ENCODE results near the gene KCNK18. TPM values are rescaled to one million over a fixed set of nuclear protein-coding genes. Genes with fewer than 3 reads are reported as not detected.

The KCNK18 gene
- total RNA-seq, 4 donors from 2014 or later, result not detected

DNA sequence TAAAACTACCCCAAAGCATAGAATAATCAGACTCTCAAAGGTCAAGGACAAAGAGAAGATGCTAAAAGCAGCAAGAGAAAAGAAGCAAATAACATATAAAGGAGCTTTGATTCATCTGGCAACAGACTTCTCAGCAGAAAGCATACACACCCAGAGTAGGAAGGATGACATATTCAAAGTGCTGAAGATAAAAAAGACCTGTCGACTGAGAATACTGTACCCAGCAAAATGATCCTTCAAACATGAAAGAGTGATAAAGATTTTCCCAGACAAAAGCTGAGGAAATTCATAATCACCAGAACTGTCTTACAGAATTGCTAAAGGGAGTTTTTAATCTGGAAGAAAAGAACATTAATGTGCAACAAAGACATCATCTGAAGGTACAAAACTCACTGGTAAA is 14.9 kb downstream of the KCNK18 start:
- intact Hi-C loops (cut with DNase I; ENCODE audit: low total_unique reads), result no loop called here
- WGBS, 2 donors, result 79 to 82% methylated on average over 1 of the region's 1 CpG
- DNase-seq (ENCODE audit: low spot score in 2 of 2), result no peak
- no peak overlapping the region for H3K4me3 ChIP-seq (ENCODE audit: low read depth, poor library complexity, severe bottlenecking)
- no peak for TF ChIP-seq POLR2A (IDR thresholded peaks at IDR 0.05)
- TF ChIP-seq, protein P1, sequence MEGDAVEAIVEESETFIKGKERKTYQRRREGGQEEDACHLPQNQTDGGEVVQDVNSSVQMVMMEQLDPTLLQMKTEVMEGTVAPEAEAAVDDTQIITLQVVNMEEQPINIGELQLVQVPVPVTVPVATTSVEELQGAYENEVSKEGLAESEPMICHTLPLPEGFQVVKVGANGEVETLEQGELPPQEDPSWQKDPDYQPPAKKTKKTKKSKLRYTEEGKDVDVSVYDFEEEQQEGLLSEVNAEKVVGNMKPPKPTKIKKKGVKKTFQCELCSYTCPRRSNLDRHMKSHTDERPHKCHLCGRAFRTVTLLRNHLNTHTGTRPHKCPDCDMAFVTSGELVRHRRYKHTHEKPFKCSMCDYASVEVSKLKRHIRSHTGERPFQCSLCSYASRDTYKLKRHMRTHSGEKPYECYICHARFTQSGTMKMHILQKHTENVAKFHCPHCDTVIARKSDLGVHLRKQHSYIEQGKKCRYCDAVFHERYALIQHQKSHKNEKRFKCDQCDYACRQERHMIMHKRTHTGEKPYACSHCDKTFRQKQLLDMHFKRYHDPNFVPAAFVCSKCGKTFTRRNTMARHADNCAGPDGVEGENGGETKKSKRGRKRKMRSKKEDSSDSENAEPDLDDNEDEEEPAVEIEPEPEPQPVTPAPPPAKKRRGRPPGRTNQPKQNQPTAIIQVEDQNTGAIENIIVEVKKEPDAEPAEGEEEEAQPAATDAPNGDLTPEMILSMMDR (IDR thresholded peaks at IDR 0.05), result no peak

DNA sequence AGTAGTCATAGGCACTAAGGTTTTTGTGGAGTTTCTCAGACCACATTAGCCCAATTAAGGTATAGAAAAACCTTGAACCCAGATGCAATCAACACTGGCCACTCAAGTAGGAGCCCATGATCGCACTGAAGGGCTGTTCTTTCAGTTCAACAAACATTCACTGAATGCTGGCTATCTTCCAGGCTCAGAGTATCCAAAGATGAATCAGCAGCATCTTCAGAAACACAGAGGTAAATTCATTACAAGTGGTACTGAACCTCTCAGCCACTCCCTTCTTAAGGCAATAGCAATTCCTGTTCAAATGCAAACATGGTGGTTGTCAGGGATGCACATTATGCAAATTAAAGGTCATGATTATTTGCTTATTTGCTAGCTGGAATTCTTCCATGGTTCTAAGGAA is 17.1 kb downstream of the KCNK18 start:
- intact Hi-C loops (cut with DNase I; ENCODE audit: low total_unique reads), result no loop called here

DNA sequence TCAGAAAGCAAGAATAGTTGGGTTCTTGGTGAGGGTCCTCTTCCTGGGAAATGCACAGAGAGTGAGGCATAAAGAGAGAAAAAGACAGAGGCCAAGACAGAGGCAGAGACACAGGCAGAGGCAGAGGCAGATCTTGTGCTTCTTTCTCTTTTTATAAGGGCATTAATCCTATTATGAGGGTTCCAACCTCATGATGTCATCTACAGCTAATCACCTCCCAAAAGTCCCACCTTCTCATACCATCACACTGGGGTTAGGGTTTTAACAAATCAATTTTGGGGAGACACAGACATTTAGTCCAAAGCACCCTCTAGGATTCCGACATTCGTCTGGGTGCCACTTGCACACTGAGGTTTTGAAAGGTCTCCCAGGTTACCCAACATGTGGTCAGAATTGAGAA is 17.8 kb downstream of the KCNK18 start:
- WGBS, 2 donors, result 75 to 83% methylated on average over 2 of the region's 2 CpGs
- intact Hi-C loops (cut with DNase I; ENCODE audit: low total_unique reads), result no loop called here
- TF ChIP-seq POLR2A (IDR thresholded peaks at IDR 0.05), result no peak
- TF ChIP-seq, protein P1 (IDR thresholded peaks at IDR 0.05), result no peak

More for the DNA sequence above, 17.1 kb downstream of the KCNK18 start:
- TF ChIP-seq, protein P1 (IDR thresholded peaks at IDR 0.05), result no peak
- TF ChIP-seq POLR2A (IDR thresholded peaks at IDR 0.05), result no peak
- 35 to 41% methylated on average over 1 of the region's 1 CpG for WGBS, 2 donors
- no peak for DNase-seq (ENCODE audit: low spot score in 2 of 2)
- no peak overlapping the region for H3K4me3 ChIP-seq (ENCODE audit: low read depth, poor library complexity, severe bottlenecking)

DNA sequence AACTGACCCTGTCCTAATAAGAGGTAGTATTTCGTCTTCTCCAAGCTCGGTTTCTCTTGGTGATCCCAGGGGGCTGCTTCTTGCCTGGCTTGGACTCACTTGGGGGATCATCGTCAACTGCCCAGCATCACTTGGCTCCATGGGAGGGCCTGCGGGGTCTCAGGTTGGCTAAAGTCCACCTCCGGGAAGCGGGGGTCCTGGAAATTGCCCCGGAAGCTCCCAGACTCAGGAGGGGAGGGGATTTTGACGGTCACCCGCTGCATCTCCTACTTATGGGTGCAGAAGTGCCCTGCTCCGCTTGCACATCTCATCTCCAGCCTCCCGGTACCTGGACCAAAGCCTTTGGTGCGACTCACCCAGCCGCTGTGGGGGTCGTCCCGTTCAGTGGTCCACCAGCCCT is 18.7 kb downstream of the KCNK18 start:
- 53 to 67% methylated on average over 14 to 15 of the region's 15 CpGs for WGBS, 2 donors
- TF ChIP-seq, protein P1 (IDR thresholded peaks at IDR 0.05), result no peak
- TF ChIP-seq POLR2A (IDR thresholded peaks at IDR 0.05), result no peak
- H3K4me3 ChIP-seq (ENCODE audit: low read depth, poor library complexity, severe bottlenecking), result no peak overlapping the region
- intact Hi-C loops (cut with DNase I; ENCODE audit: low total_unique reads), result no loop called here
- DNase-seq (ENCODE audit: low spot score in 2 of 2), result no peak

More for the DNA sequence above, 17.8 kb downstream of the KCNK18 start:
- DNase-seq (ENCODE audit: low spot score in 2 of 2), result no peak
- H3K4me3 ChIP-seq (ENCODE audit: low read depth, poor library complexity, severe bottlenecking), result no peak overlapping the region

DNA sequence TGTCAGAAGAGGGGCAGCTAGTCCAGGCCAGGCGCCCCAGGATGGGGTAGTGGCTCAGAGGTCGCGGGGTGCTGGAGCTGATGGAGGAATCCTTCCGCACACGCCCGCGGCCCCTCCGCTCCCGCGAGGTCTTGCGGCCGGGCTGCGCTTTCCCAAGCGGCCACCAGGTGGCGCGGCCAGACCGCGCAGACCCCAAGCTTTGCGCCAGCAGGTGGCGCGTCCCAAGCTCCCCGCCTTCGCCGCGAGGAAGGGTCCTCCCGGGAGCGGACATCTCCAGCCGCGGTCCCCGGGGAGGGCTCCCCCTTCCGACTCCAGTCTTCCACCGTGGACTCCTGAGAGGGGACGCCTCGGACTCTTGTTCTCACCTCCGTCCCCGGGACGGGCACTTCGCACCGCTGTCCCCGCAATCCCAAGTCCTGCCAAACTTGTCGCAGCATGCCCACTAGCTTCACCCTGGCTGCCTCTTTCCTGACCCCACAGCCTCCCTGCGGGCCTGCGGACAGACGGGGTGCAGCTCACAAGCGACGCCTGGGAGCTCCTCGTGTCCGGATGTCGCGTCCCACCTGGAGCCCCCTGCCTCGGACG is 19.4 kb downstream of the KCNK18 start:
- intact Hi-C loops (cut with DNase I; ENCODE audit: low total_unique reads), result no loop called here
- WGBS, 2 donors, result 1 to 4% methylated on average over 36 to 38 of the region's 52 CpGs
- TF ChIP-seq POLR2A (IDR thresholded peaks at IDR 0.05), result no peak
- TF ChIP-seq, protein P1 (IDR thresholded peaks at IDR 0.05), result peak in 1 of 3 donors; percentile 86
- H3K4me3 ChIP-seq (ENCODE audit: low read depth, poor library complexity, severe bottlenecking), result no peak overlapping the region
- peak in 1 of 2 donors; percentile 91 for DNase-seq (ENCODE audit: low spot score in 2 of 2)
